Fibroblast of mammary gland (primary cell): ENCODE data around the gene RMDN2.

Source experiments
- DNase-seq: peaks from one replicate; pipeline ENCODE4 v3.0.0-alpha.2; 2010; ENCODE audit warnings: low read depth
- H3K4me3 ChIP-seq: 2 replicates; pipeline ENCODE4 v1.5.1; 2011; ENCODE audit warnings: low read depth, mild to moderate bottlenecking, low read length, moderate library complexity; ENCODE audit not compliant: control insufficient read depth
- TF ChIP-seq, protein P1 (sequence below): conservative IDR thresholded peaks from 2 replicates; pipeline ENCODE4 v1.5.1; 2011; ENCODE audit warnings: low read depth, low read length, inconsistent platforms; ENCODE audit not compliant: control insufficient read depth, insufficient read depth

The RMDN2 gene

GRCh38 chr2:37917281-37918228 lies 7.5 kb upstream of the RMDN2 start:
- peak; percentile 28 for DNase-seq
- TF ChIP-seq, protein P1, sequence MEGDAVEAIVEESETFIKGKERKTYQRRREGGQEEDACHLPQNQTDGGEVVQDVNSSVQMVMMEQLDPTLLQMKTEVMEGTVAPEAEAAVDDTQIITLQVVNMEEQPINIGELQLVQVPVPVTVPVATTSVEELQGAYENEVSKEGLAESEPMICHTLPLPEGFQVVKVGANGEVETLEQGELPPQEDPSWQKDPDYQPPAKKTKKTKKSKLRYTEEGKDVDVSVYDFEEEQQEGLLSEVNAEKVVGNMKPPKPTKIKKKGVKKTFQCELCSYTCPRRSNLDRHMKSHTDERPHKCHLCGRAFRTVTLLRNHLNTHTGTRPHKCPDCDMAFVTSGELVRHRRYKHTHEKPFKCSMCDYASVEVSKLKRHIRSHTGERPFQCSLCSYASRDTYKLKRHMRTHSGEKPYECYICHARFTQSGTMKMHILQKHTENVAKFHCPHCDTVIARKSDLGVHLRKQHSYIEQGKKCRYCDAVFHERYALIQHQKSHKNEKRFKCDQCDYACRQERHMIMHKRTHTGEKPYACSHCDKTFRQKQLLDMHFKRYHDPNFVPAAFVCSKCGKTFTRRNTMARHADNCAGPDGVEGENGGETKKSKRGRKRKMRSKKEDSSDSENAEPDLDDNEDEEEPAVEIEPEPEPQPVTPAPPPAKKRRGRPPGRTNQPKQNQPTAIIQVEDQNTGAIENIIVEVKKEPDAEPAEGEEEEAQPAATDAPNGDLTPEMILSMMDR: no peak
- no peak overlapping the region for H3K4me3 ChIP-seq

DNA sequence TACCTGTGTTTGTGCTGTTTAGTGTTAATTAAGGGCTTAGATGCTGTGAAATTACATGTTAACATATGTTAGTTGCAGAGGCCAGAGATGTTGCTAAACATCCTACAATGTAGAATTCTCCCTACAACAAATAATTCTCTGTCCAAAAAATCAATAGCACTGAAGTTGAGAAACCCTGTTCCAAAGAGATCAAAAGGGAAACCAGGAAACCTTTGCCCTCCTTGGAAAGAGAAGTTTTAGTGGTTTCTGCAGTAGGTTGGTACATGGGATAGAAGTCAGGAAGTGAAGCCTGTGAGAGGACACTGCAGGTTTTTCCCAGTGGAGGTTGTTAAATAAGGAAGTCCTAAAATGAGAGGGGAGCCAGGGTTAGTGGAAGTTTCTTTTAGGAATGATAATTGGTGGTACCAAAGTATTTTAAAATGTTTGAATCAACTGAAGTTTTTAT lies 6.3 kb upstream of the RMDN2 start:
- DNase-seq: peak; percentile 39
- TF ChIP-seq, protein P1: no peak

GRCh38 chr2:37919631-37920032 lies 5.5 kb upstream of the RMDN2 start:
- TF ChIP-seq, protein P1: no peak
- no peak for DNase-seq

More for the DNA sequence above, 6.3 kb upstream of the RMDN2 start:
- no peak overlapping the region for H3K4me3 ChIP-seq

GRCh38 chr2:37920570-37920969 lies 4.5 kb upstream of the RMDN2 start:
- DNase-seq: no peak
- TF ChIP-seq, protein P1: no peak

More at GRCh38 chr2:37919631-37920032, 5.5 kb upstream of the RMDN2 start:
- no peak overlapping the region for H3K4me3 ChIP-seq

GRCh38 chr2:37921781-37922180 lies 3.3 kb upstream of the RMDN2 start:
- no peak overlapping the region for H3K4me3 ChIP-seq
- no peak for DNase-seq
- TF ChIP-seq, protein P1: no peak

More at GRCh38 chr2:37920570-37920969, 4.5 kb upstream of the RMDN2 start:
- H3K4me3 ChIP-seq: no peak overlapping the region

- no peak for DNase-seq
- TF ChIP-seq, protein P1: no peak
- no peak overlapping the region for H3K4me3 ChIP-seq
Observed at GRCh38 chr2:37923308-37924055, 1.6 kb upstream of the RMDN2 start.
